Right cardiac atrium (tissue), 5 donors: ENCODE results near the gene IPO8. TPM values are rescaled to one million over a fixed set of nuclear protein-coding genes. Genes with fewer than 3 reads are reported as not detected.
"Not testable (repeated sequence)": the region's sequence is repeated elsewhere in the genome, so short reads cannot be mapped to it uniquely, and the experiment has no call there.

ENCODE experiments used
- ATAC-seq, 2 donors: fragments of 200-7000 bp; cut with Tn5 transposase; one replicate each; pipeline versions ENCODE4 v1.8.0 to v1.9.1; 2020; ENCODE audit warnings: moderate library complexity in 2 of 2, mild to moderate bottlenecking in 1 of 2
- DNase-seq, 3 donors: peaks; one replicate each; pipeline ENCODE4 v3.0.0-alpha.2; 2020
- H3K27ac ChIP-seq: one replicate; pipeline ENCODE4 v1.5.1; 2013; ENCODE audit warnings: mild to moderate bottlenecking, low read length, control low read depth, moderate library complexity
- H3K27me3 ChIP-seq: one replicate; pipeline ENCODE4 v1.6.1; 2013; ENCODE audit not compliant: control insufficient read depth, insufficient read depth
- H3K4me1 ChIP-seq: one replicate; pipeline ENCODE4 v1.6.1; 2013; ENCODE audit warnings: low read length; ENCODE audit not compliant: control insufficient read depth, insufficient read depth
- H3K4me3 ChIP-seq: one replicate; pipeline ENCODE4 v1.5.1; 2013; ENCODE audit warnings: low read length, control low read depth
- H3K9me3 ChIP-seq: one replicate; pipeline ENCODE4 v1.6.1; 2013; ENCODE audit warnings: low read length; ENCODE audit not compliant: control insufficient read depth
- WGBS: extraction: QIAGEN DNeasy Blood & Tissue Kit; methylation state at CpG from one replicate; pipeline ENCODE4 v1.1.7; 2013; 5-methylcytosine and 5-hydroxymethylcytosine counted together
- intact Hi-C, 4 donors: fragments of 100-400 bp; cut with DNase I; formaldehyde crosslinking; loops; one replicate each; pipeline versions ENCODE4 v1.11.0 to v1.14.0; 2022 to 2023
- polyA plus RNA-seq: library from polyadenylated mRNA; stranded (reverse); fragments of 200-250 nt; gene quantifications from one replicate; pipeline ENCODE4 v1.2.3, GENCODE V29; 2013
- total RNA-seq, 4 donors: library from RNA; stranded (reverse); fragmentation: NEBNext Ultra II Directional; extraction: Animal tissue kit (Norgen Biotek cat#: 25700); gene quantifications; one replicate each; pipeline ENCODE4 v1.2.1, GENCODE V29; 2021
- donor health status: healthy with polysubstance abuse.
- donor health status: DM: no; HTN: yes; CAD: no.
- donor health status: DM: no; HTN: no; CAD: no.
- donor health status: DM: no; HTN: yes; CAD: no; lungs with severe emphysema.
- donor health status: DM: yes; HTN: yes; CAD: no.

Gene IPO8
- total and polyA plus RNA-seq, 5 donors = 7.8 to 30.8 (median 29.1) TPM

- ATAC-seq, H3K4me3 ChIP-seq, H3K27me3 ChIP-seq, H3K27ac ChIP-seq, H3K9me3 ChIP-seq, intact Hi-C loops, H3K4me1 ChIP-seq: not testable (repeated sequence)
- WGBS = 74% methylated on average over 6 of the region's 6 CpGs
- peak in 1 of 3 donors; percentile 43 for DNase-seq
Measured at GRCh38 chr12:30604302-30604701, 91.4 kb downstream of the IPO8 start.

GRCh38 chr12:30603129-30603528, 92.5 kb downstream of the IPO8 start:
- intact Hi-C loops = no loop called here

GRCh38 chr12:30602678-30603077, 93.0 kb downstream of the IPO8 start:
- WGBS = 92% methylated on average over 3 of the region's 3 CpGs
- Histone ChIP-seq H3K4me3 (no peak overlapping the region), H3K27me3 (no peaks in the 10 kb centered on the region), H3K4me1 (no peaks in the 10 kb centered on the region), H3K27ac (no peak overlapping the region), H3K9me3 (no peaks in the 10 kb centered on the region)
- no peak for ATAC-seq
- no peak for DNase-seq
- intact Hi-C loops = no loop called here

More at GRCh38 chr12:30603129-30603528, 92.5 kb downstream of the IPO8 start:
- Histone ChIP-seq H3K27ac (no peak overlapping the region), H3K4me3 (no peak overlapping the region), H3K4me1 (no peaks in the 10 kb centered on the region), H3K9me3 (no peaks in the 10 kb centered on the region), H3K27me3 (no peaks in the 10 kb centered on the region)
- ATAC-seq (no peak), DNase-seq (no peak)

- DNase-seq (no peak), ATAC-seq (no peak)
- H3K27ac ChIP-seq = no peak overlapping the region
- H3K9me3 ChIP-seq = no peaks in the 10 kb centered on the region
- no peak overlapping the region for H3K4me3 ChIP-seq
- intact Hi-C loops = no loop called here
- no peaks in the 10 kb centered on the region for H3K27me3 ChIP-seq
- WGBS = 61% methylated on average over 2 of the region's 2 CpGs
- no peaks in the 10 kb centered on the region for H3K4me1 ChIP-seq
Measured at GRCh38 chr12:30599608-30600007, 96.1 kb downstream of the IPO8 start.

GRCh38 chr12:30598889-30599288, 96.8 kb downstream of the IPO8 start:
- intact Hi-C loops = no loop called here
- H3K4me1 ChIP-seq = no peaks in the 10 kb centered on the region
- ATAC-seq (peak in 1 of 2 donors; percentile 51), DNase-seq (no peak)
- no peaks in the 10 kb centered on the region for H3K27me3 ChIP-seq
- H3K9me3 ChIP-seq = no peaks in the 10 kb centered on the region
- H3K4me3 ChIP-seq = no peak overlapping the region
- 61% methylated on average over 7 of the region's 7 CpGs for WGBS
- H3K27ac ChIP-seq = no peak overlapping the region

- WGBS = 92% methylated on average over 5 of the region's 5 CpGs
- no peak for ATAC-seq
- H3K4me3 ChIP-seq = no peak overlapping the region
Measured at GRCh38 chr12:30595742-30596141, 99.9 kb downstream of the IPO8 start.

GRCh38 chr12:30594509-30594908, 101.2 kb downstream of the IPO8 start:
- Histone ChIP-seq H3K27me3 (no peaks in the 10 kb centered on the region), H3K4me3 (no peak overlapping the region), H3K4me1 (no peaks in the 10 kb centered on the region), H3K27ac (no peak overlapping the region), H3K9me3 (no peaks in the 10 kb centered on the region)
- ATAC-seq (no peak), DNase-seq (no peak)
- whole genome bisulfite sequencing = 93% methylated on average over 1 of the region's 1 CpG
- intact Hi-C loops = no loop called here

More at GRCh38 chr12:30595742-30596141, 99.9 kb downstream of the IPO8 start:
- Histone ChIP-seq H3K27me3 (no peaks in the 10 kb centered on the region), H3K27ac (no peak overlapping the region), H3K9me3 (no peaks in the 10 kb centered on the region), H3K4me1 (no peaks in the 10 kb centered on the region)
- no peak for DNase-seq
- intact Hi-C loops = no loop called here

GRCh38 chr12:30588572-30588971, 107.1 kb downstream of the IPO8 start:
- H3K4me3 ChIP-seq, H3K27ac ChIP-seq, H3K27me3 ChIP-seq, ATAC-seq, H3K4me1 ChIP-seq, H3K9me3 ChIP-seq, DNase-seq, intact Hi-C loops: not testable (repeated sequence)
- 87% methylated on average over 12 of the region's 13 CpGs for WGBS

- ATAC-seq (no peak), DNase-seq (no peak)
- intact Hi-C loops = no loop called here
Measured at GRCh38 chr12:30587782-30588181, 107.9 kb downstream of the IPO8 start.

GRCh38 chr12:30585877-30586276, 109.8 kb downstream of the IPO8 start:
- ATAC-seq (no peak), DNase-seq (no peak)
- H3K4me3 ChIP-seq = no peak overlapping the region
- H3K9me3 ChIP-seq = no peaks in the 10 kb centered on the region
- H3K27me3 ChIP-seq = no peaks in the 10 kb centered on the region
- 81% methylated on average over 2 of the region's 2 CpGs for WGBS
- no peak overlapping the region for H3K27ac ChIP-seq
- H3K4me1 ChIP-seq = no peaks in the 10 kb centered on the region
- intact Hi-C loops = no loop called here

More at GRCh38 chr12:30587782-30588181, 107.9 kb downstream of the IPO8 start:
- Histone ChIP-seq H3K9me3 (no peaks in the 10 kb centered on the region), H3K27ac (no peak overlapping the region), H3K27me3 (no peaks in the 10 kb centered on the region), H3K4me1 (no peaks in the 10 kb centered on the region), H3K4me3 (no peak overlapping the region)
- 100% methylated on average over 1 of the region's 1 CpG for WGBS

GRCh38 chr12:30582943-30583342, 112.7 kb downstream of the IPO8 start:
- 95% methylated on average over 1 of the region's 1 CpG for WGBS
- intact Hi-C loops = no loop called here
- H3K4me3 ChIP-seq = no peak overlapping the region

GRCh38 chr12:30580344-30580743, 115.3 kb downstream of the IPO8 start:
- intact Hi-C loops = no loop called here
- no peaks in the 10 kb centered on the region for H3K9me3 ChIP-seq
- no peaks in the 10 kb centered on the region for H3K27me3 ChIP-seq
- ATAC-seq (no peak), DNase-seq (no peak)
- 52% methylated on average over 2 of the region's 2 CpGs for WGBS
- H3K4me3 ChIP-seq = no peak overlapping the region
- no peak overlapping the region for H3K27ac ChIP-seq
- no peaks in the 10 kb centered on the region for H3K4me1 ChIP-seq

More at GRCh38 chr12:30582943-30583342, 112.7 kb downstream of the IPO8 start:
- H3K27me3 ChIP-seq = no peaks in the 10 kb centered on the region
- ATAC-seq (no peak), DNase-seq (no peak)
- H3K9me3 ChIP-seq = no peaks in the 10 kb centered on the region
- no peak overlapping the region for H3K27ac ChIP-seq
- no peaks in the 10 kb centered on the region for H3K4me1 ChIP-seq
